ENCODE data around the gene GHITM.

GHITM gene

DNA sequence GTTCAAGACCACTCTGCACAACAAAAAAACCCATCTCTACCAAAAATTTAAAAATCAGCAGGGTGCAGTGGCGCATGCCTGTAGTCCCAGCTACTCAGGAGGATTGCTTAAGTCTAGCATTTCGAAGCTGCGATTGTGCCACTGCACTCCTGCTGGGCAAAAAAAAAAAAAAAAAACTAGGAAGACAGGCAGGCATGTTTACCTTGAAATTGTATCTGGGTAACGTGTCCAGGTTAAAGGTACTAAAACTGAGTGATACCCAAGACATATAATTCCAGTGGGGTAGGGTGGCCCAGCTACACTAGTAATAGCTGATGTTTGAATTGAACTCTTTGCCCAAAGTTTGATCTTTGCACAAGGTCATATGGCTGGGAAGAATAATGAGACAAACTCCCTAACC is 16.2 kb downstream of the GHITM start:
- H3K27ac ChIP-seq, result no peak overlapping the region
- TF ChIP-seq ZFX (IDR thresholded peaks at IDR 0.05), result no peak
- TF ChIP-seq, protein P1, sequence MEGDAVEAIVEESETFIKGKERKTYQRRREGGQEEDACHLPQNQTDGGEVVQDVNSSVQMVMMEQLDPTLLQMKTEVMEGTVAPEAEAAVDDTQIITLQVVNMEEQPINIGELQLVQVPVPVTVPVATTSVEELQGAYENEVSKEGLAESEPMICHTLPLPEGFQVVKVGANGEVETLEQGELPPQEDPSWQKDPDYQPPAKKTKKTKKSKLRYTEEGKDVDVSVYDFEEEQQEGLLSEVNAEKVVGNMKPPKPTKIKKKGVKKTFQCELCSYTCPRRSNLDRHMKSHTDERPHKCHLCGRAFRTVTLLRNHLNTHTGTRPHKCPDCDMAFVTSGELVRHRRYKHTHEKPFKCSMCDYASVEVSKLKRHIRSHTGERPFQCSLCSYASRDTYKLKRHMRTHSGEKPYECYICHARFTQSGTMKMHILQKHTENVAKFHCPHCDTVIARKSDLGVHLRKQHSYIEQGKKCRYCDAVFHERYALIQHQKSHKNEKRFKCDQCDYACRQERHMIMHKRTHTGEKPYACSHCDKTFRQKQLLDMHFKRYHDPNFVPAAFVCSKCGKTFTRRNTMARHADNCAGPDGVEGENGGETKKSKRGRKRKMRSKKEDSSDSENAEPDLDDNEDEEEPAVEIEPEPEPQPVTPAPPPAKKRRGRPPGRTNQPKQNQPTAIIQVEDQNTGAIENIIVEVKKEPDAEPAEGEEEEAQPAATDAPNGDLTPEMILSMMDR (conservative IDR thresholded peaks at IDR 0.05), result no peak

DNA sequence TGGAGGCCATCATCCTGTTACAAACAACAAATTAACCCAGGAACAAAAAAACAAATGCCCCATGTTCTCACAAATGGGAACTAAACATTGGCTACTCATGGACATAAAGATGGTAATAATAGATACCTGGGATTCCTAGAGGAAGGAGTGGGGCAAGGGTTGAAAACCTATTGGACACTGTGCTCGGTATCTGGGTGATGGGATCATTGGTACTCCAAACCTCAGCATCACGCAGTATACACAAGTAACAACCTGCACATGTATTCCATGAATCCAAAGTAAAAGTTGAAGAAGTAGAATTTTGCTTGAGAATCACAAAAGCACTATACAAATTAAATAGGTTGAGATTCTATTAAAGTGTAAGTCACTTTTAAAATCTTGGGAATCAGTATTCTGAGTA is 16.7 kb downstream of the GHITM start:
- no peak overlapping the region for H3K27ac ChIP-seq
- TF ChIP-seq, protein P1 (conservative IDR thresholded peaks at IDR 0.05), result no peak

DNA sequence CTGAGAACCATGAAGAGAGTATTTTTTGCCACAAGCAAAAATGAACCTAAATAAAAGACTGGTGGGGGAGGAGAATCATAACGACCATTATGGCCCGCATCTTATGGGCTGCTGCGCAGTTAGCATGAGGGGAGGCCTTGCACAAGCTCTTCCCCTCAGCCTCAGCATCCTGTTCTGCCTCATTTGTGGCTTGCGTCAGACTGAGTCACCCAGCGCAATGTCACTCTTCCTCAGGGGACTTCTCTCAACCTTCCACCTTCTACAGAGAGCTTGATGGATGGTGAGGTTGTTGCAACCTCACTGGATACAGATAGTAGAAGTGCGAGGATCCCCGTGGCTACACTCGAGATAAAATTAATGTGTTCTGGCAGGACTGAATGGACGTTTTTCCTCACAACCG is 17.5 kb downstream of the GHITM start:
- TF ChIP-seq ZFX (IDR thresholded peaks at IDR 0.05), result no peak
- TF ChIP-seq, protein P1 (conservative IDR thresholded peaks at IDR 0.05), result no peak
- no peak overlapping the region for H3K27ac ChIP-seq

DNA sequence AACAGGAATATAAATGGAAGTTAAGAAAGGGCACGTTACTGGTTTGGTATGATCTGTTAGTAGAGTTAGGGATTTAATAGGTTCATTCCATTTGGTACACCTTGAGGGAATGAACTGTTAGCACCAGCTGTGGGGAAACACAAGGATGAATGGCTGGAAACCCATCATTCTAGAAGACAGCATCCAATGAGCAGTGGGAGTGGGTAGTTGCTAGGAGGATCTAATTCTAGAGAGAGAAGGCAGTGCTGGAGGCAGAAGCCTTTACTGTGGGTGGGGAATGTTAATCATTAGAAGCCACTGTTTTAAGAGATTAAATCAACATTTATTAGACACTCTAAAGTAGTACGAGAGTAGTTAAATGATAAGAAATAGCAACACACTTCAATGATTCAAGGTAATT is 18.8 kb downstream of the GHITM start:
- no peak for TF ChIP-seq ZFX (IDR thresholded peaks at IDR 0.05)
- TF ChIP-seq, protein P1 (conservative IDR thresholded peaks at IDR 0.05), result no peak
- no peak overlapping the region for H3K27ac ChIP-seq

DNA sequence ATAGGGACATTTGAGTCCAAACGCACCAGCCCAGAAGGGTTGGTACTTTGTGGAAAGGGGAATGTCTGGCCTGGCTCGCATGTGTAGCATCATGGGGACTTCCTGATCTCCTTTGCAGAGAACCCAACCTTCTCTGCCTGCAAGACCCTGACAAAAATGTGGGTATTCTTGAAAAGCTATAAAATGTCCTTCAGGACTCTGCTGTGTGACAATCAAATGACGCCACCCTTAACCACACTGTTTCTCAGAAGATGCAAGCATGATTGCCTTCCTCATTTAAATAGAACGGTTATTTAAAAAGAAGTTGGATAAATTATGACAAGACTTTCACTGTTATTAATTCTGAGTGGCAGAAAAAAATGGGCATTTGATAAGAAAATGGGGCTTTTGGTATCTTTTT is 19.2 kb downstream of the GHITM start:
- no peak for TF ChIP-seq ZFX (IDR thresholded peaks at IDR 0.05)
- TF ChIP-seq, protein P1 (conservative IDR thresholded peaks at IDR 0.05), result no peak
- no peak overlapping the region for H3K27ac ChIP-seq

DNA sequence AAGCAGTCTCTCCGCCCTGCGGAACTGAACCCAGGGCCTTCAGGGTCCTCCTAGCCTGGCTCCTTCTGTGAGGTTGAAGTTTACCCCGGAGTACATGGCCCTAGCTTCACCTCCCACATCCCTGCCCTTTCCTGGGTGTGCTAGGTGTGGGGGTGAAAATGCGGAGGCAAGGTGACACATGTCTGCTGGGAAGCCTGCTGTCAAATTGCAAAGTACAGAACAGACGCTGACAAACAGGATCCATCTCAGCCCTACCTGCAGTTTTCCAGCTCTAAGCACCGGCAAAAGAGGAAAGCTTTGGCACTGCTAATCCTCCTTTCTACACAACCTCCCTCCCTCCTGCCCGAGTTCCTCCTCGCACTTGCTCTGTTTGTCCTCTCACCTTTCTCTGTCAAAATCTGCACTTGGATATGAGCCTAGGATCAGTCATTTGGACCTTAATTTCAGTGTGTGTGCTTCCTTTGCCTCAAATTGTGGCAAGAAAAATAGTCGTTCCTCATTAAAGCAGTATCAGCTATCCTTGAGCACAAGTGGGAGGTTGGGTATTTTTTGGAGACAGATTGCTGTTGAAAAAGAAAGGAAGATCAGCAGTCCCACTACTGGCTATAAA is 19.9 kb downstream of the GHITM start:
- no peak overlapping the region for H3K27ac ChIP-seq

DNA sequence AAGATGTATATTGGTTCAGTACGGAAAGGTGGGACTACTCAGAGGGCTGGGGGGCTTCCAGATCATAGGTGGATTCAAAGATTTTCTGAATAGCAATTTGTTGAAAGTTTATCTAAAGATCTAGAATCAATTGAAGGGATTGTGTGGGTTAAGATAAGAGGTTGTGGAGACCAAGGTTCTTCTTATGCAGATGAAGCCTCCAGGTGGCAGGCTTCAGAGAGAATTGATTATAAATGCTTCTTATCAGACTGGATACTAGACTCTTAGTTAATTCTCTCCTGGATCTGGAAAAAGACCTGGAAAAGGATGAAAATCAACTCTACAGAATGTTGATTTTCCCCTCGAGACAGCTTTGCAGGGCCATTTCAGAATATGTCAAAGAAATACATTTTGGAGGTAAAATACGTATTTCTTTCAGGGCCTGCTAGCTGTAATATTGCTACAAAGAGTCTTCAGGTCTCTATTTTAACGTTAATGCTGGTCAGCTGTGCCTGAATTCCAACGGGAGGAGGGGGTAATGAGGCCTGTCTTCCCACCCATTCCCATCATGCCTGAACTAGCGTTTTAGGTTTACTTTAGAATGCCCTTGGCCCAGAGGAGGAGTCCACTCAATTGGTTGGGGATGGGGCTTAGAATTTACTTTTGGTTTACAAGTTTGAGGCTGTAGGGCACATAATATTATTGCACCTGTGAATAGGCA is 21.5 kb downstream of the GHITM start:
- TF ChIP-seq, protein P1 (conservative IDR thresholded peaks at IDR 0.05), result peak; percentile 26
- TF ChIP-seq ZFX (IDR thresholded peaks at IDR 0.05), result no peak
- no peak overlapping the region for H3K27ac ChIP-seq

More for the DNA sequence above, 19.9 kb downstream of the GHITM start:
- TF ChIP-seq, protein P1 (conservative IDR thresholded peaks at IDR 0.05), result no peak
- no peak for TF ChIP-seq ZFX (IDR thresholded peaks at IDR 0.05)
